Measurements from ENCODE around the gene GSTM5.
A peak's percentile ranks its signal among the peaks of the same experiment; 100 is the strongest.
"Not testable (repeated sequence)": the region's sequence is repeated elsewhere in the genome, so short reads cannot be mapped to it uniquely, and the experiment has no call there.

Gene GSTM5

GRCh38 chr1:109711593-109712320, at the start of gene GSTM5:
TSS of gene GSTM5 (plus strand) at chr1:109712251. CDS start at chr1:109712313, 62 bp downstream.
- not testable (repeated sequence) for DNase-seq

DNA sequence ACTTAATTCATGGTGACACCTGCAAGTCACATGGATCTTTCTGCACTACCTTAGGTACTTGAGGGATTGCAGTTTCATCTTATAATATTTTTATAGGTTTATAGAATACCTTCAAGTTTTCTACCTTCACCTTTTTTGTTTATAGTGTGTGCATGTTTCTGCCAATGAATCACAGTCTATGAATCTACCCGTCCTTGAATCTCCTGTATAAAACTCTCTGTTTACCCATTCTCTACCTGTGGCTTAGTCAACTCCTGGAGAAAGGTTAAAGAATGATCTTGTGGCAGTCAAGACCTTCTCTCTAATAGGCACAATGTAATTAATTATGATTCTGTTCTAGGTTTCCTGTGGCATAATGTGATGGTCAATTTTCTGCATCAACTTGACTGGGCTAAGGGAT, 47.4 kb upstream of the GSTM5 start:
- no peak for DNase-seq

- peak; percentile 85 for DNase-seq
These were observed 44.5 kb upstream of the GSTM5 start, which contains the start of gene GSTM2 for GRCh38 chr1:109667452-109668122. TSS of gene GSTM2 (plus strand) at chr1:109668057. CDS start at chr1:109668116, 59 bp downstream.

GRCh38 chr1:109668123-109668775, 43.8 kb upstream of the GSTM5 start:
- DNase-seq = no peak

GRCh38 chr1:109669246-109669948, 42.7 kb upstream of the GSTM5 start:
- no peak for DNase-seq

DNA sequence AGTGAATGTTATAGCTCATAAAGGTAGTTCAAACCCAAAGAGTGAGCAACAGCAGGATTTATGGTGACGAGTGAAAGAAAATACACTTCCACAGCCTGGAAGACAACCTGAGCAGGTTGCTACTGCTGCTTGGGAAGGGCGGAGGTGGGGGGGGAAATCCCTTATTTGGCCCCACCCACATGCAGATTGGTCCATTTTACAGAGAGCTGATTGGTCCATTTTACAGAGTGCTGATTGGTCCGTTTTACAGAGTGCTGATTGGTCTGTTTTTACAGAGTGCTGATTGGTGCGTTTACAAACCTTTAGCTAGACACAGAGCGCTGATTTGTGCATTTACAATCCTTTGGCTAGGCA, 42.1 kb upstream of the GSTM5 start:
- DNase-seq = not testable (repeated sequence)

- DNase-seq = no peak
These were observed 41.0 kb upstream of the GSTM5 start for GRCh38 chr1:109671067-109671466.

- DNase-seq = not testable (repeated sequence)
These were observed 38.2 kb upstream of the GSTM5 start for GRCh38 chr1:109673861-109674260.

- DNase-seq = not testable (repeated sequence)
These were observed 35.2 kb upstream of the GSTM5 start for GRCh38 chr1:109676683-109677381.

DNA sequence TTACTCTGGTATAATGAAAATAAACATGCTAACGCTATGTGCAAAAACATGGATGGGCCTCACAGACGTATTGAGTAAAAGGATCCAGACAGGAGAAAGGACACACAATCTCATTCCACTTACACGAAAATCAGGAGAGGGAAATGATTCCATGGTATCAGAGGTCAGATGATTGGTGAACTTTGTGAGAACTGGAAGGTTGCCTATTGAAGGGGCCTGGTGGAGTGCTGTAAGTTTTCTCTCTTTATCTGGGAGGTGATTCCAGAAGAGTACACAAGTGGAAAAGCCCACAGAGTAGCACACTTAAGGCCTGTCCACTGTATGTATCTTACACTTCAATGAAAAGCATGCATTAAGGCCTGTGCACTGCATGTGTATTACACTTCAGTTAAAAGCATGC, 34.6 kb upstream of the GSTM5 start:
- DNase-seq = no peak

- DNase-seq = not testable (repeated sequence)
These were observed 33.4 kb upstream of the GSTM5 start for GRCh38 chr1:109678637-109679036.

GRCh38 chr1:109684777-109685176, 27.3 kb upstream of the GSTM5 start:
- not testable (repeated sequence) for DNase-seq

DNA sequence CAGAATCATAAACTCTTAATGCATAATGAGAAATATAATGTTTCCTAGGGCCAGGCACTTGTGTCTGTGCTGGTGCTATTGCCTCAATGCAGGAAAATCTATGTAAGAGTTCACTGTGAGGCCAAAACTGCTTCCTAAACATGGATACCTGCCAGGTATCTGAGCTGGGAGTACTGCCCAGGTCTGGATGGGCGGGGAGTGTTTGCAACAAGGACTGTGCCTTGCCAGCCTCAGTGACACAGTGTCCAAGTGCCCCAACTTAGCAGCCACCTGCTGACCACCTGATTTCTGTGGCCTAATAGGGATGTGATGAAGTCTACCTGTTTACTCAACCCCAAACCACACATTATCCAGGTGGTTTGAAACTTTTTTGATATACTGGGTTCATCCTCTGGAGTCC, 26.7 kb upstream of the GSTM5 start:
- not testable (repeated sequence) for DNase-seq

GRCh38 chr1:109685890-109686289, 26.2 kb upstream of the GSTM5 start:
- not testable (repeated sequence) for DNase-seq

- not testable (repeated sequence) for DNase-seq
These were observed 24.9 kb upstream of the GSTM5 start for GRCh38 chr1:109687109-109687508.

GRCh38 chr1:109687641-109688499, 24.2 kb upstream of the GSTM5 start, which contains the start of gene GSTM1:
TSS of gene GSTM1 (plus strand) at chr1:109687817. CDS start at chr1:109687874, 57 bp downstream.
- DNase-seq = no peak

GRCh38 chr1:109689844-109690405, 22.1 kb upstream of the GSTM5 start:
- no peak for DNase-seq

DNA sequence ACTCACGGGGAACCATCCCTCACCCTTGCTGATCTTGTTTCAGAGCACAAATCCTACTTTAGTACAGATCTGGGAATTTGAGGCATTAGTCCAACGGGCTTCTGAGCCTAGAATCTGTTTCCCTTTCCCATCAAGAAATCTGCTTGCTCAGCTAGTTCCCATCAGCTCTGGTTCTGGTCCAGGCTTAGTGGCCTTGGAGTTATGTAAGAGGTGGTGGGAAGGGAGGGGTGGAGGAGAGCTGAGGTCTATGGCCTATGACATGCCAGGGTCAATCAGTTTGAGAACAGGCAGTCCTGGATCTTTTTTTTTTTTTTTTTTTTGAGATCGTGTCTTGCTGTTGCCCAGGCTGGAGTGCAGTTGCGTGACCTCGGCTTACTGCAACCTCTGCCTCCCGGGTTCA, 20.3 kb upstream of the GSTM5 start:
- DNase-seq = no peak

- not testable (repeated sequence) for DNase-seq
These were observed 17.7 kb upstream of the GSTM5 start for GRCh38 chr1:109694400-109694799.

GRCh38 chr1:109695138-109695537, 16.9 kb upstream of the GSTM5 start:
- DNase-seq = not testable (repeated sequence)

GRCh38 chr1:109697066-109697465, 15.0 kb upstream of the GSTM5 start:
- DNase-seq = no peak

Data from NCI-H69 (cell line).